ENCODE data around the gene NSMCE4A.
A peak's percentile ranks its signal among the peaks of the same experiment; 100 is the strongest.
"Not testable (repeated sequence)": the region's sequence is repeated elsewhere in the genome, so short reads cannot be mapped to it uniquely, and the experiment has no call there.

The NSMCE4A gene

GRCh38 chr10:121935702-121936101 is 39.3 kb downstream of the NSMCE4A start:
- peak; percentile 88 for FAIRE-seq

GRCh38 chr10:121930268-121931085 is 44.5 kb downstream of the NSMCE4A start:
- FAIRE-seq, result not testable (repeated sequence)

DNA sequence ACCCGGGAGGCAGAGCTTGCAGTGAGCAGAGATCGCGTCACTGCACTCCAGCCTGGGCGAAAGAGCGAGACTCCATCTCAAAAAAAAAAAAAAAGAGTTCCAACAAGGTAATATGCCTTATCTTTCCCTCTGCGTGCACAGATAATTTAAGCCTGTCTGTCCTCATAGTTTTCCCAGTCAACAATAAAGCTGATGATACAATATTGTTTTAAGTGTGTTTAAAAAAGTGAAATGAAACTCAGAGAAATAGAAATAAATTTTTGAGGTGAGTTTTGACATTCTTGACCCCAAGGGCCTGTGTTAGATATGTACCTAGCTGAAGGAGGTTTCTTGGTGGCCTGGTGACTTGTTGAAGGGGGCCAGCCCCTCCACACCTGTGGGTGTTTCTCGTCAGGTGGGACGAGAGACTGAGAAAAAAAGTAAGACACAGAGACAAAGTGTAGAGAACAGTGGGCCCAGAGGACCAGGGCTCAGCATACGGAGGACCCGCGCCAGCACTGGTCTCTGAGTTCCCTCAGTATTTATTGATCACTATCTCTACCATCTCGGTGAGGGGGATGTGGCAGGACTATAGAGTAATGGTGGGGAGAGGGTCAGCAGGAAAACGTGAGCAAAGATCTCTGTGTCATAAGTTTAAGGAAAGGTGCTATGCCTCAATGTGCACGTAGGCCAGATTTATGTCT is 45.3 kb downstream of the NSMCE4A start:
- FAIRE-seq, result not testable (repeated sequence)

- FAIRE-seq, result no peak
These were observed 46.5 kb downstream of the NSMCE4A start for GRCh38 chr10:121928528-121928884.

GRCh38 chr10:121927841-121928527 is 47.0 kb downstream of the NSMCE4A start, which contains the start of gene ATE1:
TSS of gene ATE1 (minus strand) at chr10:121928031. CDS start at chr10:121927949, 82 bp downstream.
- no peak for FAIRE-seq

- FAIRE-seq, result no peak
These were observed 47.6 kb downstream of the NSMCE4A start for GRCh38 chr10:121927318-121927840.

GRCh38 chr10:121926671-121927317 is 48.2 kb downstream of the NSMCE4A start:
- peak; percentile 8 for FAIRE-seq

- no peak for FAIRE-seq
These were observed 48.9 kb downstream of the NSMCE4A start for GRCh38 chr10:121926157-121926556.

DNA sequence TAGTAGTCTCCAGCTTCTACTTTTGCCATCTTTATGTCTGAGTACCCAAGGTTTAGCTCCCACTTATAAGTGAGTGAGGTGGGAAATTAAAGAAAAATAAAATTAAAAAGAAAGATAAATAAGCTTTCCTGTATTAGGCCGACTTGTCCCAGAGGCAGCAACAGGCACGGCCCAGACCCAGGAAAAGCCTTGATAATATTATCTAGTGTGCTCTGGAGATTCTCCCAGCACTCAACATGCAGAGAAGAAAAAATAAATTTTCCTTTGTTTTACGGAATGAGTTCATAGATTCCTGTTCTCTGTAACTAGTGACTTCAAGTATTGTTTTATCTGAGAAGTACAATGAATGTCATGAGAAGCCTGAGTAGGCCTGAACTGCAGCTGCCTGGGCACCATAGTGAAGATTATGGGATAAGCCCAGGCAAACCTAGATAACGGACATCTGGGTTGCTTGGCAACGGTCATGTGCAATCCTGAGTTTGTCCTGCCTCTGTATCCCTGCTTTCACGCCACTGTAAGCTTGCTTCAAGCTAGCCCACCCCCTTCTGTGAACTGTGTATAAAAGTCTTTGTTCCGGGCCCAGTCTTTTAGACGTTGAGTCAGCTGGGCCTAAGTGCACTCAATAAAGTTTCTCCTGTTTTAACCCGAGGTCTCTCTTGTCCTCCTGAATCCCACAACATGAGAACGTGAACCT is 53.6 kb downstream of the NSMCE4A start:
- FAIRE-seq, result no peak

- FAIRE-seq, result no peak
These were observed 55.4 kb downstream of the NSMCE4A start for GRCh38 chr10:121919666-121920065.

DNA sequence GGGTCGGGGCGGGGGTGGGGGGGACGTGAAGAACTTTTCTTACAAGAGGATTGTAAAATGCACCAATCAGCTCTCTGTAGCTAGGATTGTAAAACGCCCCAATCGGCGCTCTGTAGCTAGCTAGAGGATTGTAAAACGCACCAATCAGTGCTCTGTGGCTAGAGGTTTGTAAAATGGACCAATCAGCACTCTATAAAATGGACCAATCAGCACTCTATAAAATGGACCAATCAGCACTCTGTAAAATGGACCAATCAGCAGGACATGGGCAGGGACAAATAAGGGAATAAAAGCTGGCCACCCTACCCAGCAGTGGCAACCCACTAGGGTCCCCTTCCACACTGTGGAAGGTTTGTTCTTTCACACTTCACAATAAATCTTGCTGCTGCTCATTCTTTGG is 56.2 kb downstream of the NSMCE4A start:
- not testable (repeated sequence) for FAIRE-seq

GRCh38 chr10:121914661-121915060 is 60.4 kb downstream of the NSMCE4A start:
- FAIRE-seq, result no peak

DNA sequence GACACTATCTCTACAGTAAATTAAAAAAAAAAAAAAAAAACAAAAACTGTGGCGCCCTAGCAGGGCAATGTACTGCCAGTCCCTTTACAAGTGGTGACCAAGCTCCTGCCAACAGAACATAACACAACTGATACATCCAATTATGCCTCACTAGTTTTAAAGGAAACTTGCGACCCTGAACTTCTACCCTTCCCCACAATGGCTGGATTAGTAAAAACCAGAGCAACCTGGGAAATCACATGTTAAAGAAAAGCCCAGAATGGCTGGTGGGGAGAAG is 63.7 kb downstream of the NSMCE4A start:
- FAIRE-seq, result no peak

DNA sequence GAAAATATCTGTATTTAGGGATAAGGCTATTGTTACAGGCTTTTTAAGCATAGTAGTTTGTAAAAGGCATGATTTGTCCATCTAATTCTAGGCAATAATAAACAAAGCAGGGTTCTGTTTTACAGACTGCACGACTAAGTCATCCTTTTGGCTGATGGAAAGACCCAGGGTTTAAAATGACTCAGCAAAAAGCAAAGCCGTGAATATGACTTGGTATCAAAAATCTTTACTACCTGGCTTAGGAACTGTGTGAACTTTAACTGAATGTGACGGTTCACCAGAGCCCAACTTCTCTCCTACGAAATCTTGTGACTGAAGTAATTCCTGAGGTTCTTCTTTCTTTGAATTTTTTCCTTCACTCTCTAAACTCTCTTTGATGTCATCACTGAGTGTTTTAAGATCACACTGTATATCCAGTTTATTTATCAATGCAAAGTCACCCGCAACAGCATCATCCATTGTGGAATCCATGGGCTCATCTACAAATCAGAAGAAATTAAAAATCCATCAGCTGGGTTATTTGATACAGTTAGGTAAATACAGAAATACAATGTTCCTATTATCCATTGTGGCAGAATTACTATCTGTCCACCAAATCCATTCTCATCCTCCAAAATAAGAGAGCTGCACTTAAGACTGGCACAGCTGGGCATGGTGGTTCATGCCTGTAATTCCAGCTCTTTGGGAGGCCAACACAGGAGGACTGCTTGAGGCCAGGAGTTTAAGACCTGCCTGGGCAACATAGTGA is 64.2 kb downstream of the NSMCE4A start:
- FAIRE-seq, result no peak

Measured in endometrium (tissue), 2 donors.